ENCODE results near the gene HNRNPLL.
"Not testable (repeated sequence)": the region's sequence is repeated elsewhere in the genome, so short reads cannot be mapped to it uniquely, and the experiment has no call there.

The HNRNPLL gene

GRCh38 chr2:38552259-38552658, 50.5 kb downstream of the HNRNPLL start:
- DNase-seq (ENCODE audit: low read depth), result no peak

GRCh38 chr2:38551746-38552145, 51.0 kb downstream of the HNRNPLL start:
- DNase-seq (ENCODE audit: low read depth), result no peak

- no peak for DNase-seq (ENCODE audit: low read depth)
These were observed 51.6 kb downstream of the HNRNPLL start for GRCh38 chr2:38551171-38551570.

GRCh38 chr2:38549851-38550250, 52.9 kb downstream of the HNRNPLL start:
- DNase-seq (ENCODE audit: low read depth), result peak; percentile 41

GRCh38 chr2:38549071-38549704, 53.5 kb downstream of the HNRNPLL start:
- no peak for DNase-seq (ENCODE audit: low read depth)

GRCh38 chr2:38547791-38548190, 54.9 kb downstream of the HNRNPLL start:
- DNase-seq (ENCODE audit: low read depth), result no peak

- peak; percentile 19 for DNase-seq (ENCODE audit: low read depth)
These were observed 56.1 kb downstream of the HNRNPLL start for GRCh38 chr2:38546585-38546984.

- no peak for DNase-seq (ENCODE audit: low read depth)
These were observed 56.7 kb downstream of the HNRNPLL start for GRCh38 chr2:38546064-38546463.

GRCh38 chr2:38542248-38542631, 60.5 kb downstream of the HNRNPLL start:
- DNase-seq (ENCODE audit: low read depth), result peak; percentile 32

- no peak for DNase-seq (ENCODE audit: low read depth)
These were observed 62.0 kb downstream of the HNRNPLL start for GRCh38 chr2:38540580-38541286.

GRCh38 chr2:38539086-38539485, 63.6 kb downstream of the HNRNPLL start:
- DNase-seq (ENCODE audit: low read depth), result no peak

- no peak for DNase-seq (ENCODE audit: low read depth)
These were observed 64.7 kb downstream of the HNRNPLL start for GRCh38 chr2:38537937-38538525.

- not testable (repeated sequence) for DNase-seq (ENCODE audit: low read depth)
These were observed 65.4 kb downstream of the HNRNPLL start for GRCh38 chr2:38537296-38537695.

- peak; percentile 76 for DNase-seq (ENCODE audit: low read depth)
These were observed 66.8 kb downstream of the HNRNPLL start for GRCh38 chr2:38535744-38536506.

GRCh38 chr2:38535404-38535743, 67.4 kb downstream of the HNRNPLL start:
- no peak for DNase-seq (ENCODE audit: low read depth)

- DNase-seq (ENCODE audit: low read depth), result no peak
These were observed 67.9 kb downstream of the HNRNPLL start for GRCh38 chr2:38534746-38535403.

- peak; percentile 35 for DNase-seq (ENCODE audit: low read depth)
These were observed 68.8 kb downstream of the HNRNPLL start for GRCh38 chr2:38533757-38534545.

- DNase-seq (ENCODE audit: low read depth), result no peak
These were observed 69.5 kb downstream of the HNRNPLL start for GRCh38 chr2:38533180-38533579.

GRCh38 chr2:38532366-38532765, 70.4 kb downstream of the HNRNPLL start:
- DNase-seq (ENCODE audit: low read depth), result no peak

- DNase-seq (ENCODE audit: low read depth), result no peak
These were observed 73.5 kb downstream of the HNRNPLL start for GRCh38 chr2:38529208-38529607.

- no peak for DNase-seq (ENCODE audit: low read depth)
These were observed 74.2 kb downstream of the HNRNPLL start for GRCh38 chr2:38528534-38528933.
